Measurements from ENCODE around the gene ATF1.

Gene ATF1

DNA sequence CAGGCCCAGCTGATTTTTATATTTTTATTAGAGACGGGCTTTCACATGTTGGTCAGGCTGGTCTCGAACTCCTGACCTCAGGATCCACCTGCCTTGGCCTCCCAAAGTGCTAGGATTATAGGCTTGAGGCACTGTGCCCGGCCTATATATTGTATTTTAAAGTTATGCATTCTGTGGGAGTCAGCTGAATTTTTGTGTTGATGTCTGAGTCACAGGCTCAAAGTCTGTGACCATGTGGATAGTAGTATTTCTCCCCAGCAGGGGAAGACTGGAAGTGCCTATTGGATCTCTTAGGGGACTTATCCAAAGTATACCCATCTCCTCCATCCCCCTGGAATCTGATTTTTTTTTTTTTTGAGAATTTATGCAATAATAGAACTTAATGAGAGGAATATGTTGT is 43.8 kb upstream of the ATF1 start:
- TF ChIP-seq, protein P1, sequence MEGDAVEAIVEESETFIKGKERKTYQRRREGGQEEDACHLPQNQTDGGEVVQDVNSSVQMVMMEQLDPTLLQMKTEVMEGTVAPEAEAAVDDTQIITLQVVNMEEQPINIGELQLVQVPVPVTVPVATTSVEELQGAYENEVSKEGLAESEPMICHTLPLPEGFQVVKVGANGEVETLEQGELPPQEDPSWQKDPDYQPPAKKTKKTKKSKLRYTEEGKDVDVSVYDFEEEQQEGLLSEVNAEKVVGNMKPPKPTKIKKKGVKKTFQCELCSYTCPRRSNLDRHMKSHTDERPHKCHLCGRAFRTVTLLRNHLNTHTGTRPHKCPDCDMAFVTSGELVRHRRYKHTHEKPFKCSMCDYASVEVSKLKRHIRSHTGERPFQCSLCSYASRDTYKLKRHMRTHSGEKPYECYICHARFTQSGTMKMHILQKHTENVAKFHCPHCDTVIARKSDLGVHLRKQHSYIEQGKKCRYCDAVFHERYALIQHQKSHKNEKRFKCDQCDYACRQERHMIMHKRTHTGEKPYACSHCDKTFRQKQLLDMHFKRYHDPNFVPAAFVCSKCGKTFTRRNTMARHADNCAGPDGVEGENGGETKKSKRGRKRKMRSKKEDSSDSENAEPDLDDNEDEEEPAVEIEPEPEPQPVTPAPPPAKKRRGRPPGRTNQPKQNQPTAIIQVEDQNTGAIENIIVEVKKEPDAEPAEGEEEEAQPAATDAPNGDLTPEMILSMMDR (IDR thresholded peaks at IDR 0.05; ENCODE audit: low read length): no peak
- TF ChIP-seq EZH2 (IDR thresholded peaks at IDR 0.05; ENCODE audit: borderline replicate concordance, low read length): no peak
- no peaks in the 10 kb centered on the region for H4K20me1 ChIP-seq (ENCODE audit: insufficient read depth, low read length)
- no peaks in the 10 kb centered on the region for H3K27me3 ChIP-seq (ENCODE audit: insufficient read depth, low read length)
- H3K9me3 ChIP-seq (ENCODE audit: low read length): no peaks in the 10 kb centered on the region
- no peaks in the 10 kb centered on the region for H3F3A ChIP-seq (ENCODE audit: insufficient read depth, low read length)
- no peak overlapping the region for H2AFZ ChIP-seq (ENCODE audit: low read length)
- H3K9me2 ChIP-seq (ENCODE audit: low read depth, low read length): no peaks in the 10 kb centered on the region
- peaks cover 10% of the 10 kb centered on the region for H3K4me1 ChIP-seq (ENCODE audit: insufficient read depth, low read length, severe bottlenecking)
- H3K79me2 ChIP-seq (ENCODE audit: insufficient read depth, low read length): no peaks in the 10 kb centered on the region
- peaks cover 24% of the 10 kb centered on the region; the same call in 1 of the 2 replicates for H3K36me3 ChIP-seq (ENCODE audit: insufficient read depth, low read length)
- H3K4me3 ChIP-seq (ENCODE audit: low read depth, low read length, poor library complexity, severe bottlenecking): no peak overlapping the region
- no peak overlapping the region for H3K4me2 ChIP-seq (ENCODE audit: low read length)
- no peak overlapping the region for H3K27ac ChIP-seq (ENCODE audit: low read depth, low read length, poor library complexity, severe bottlenecking)
- H3K9ac ChIP-seq (ENCODE audit: low read length): no peak overlapping the region

- peaks cover 27% of the 10 kb centered on the region; the same call in 1 of the 2 replicates for H3K36me3 ChIP-seq (ENCODE audit: insufficient read depth, low read length)
- no peak overlapping the region for H3K27ac ChIP-seq (ENCODE audit: low read depth, low read length, poor library complexity, severe bottlenecking)
- no peak overlapping the region for H3K4me3 ChIP-seq (ENCODE audit: low read depth, low read length, poor library complexity, severe bottlenecking)
- H3K79me2 ChIP-seq (ENCODE audit: insufficient read depth, low read length): no peaks in the 10 kb centered on the region
- no peak overlapping the region for H2AFZ ChIP-seq (ENCODE audit: low read length)
- H3F3A ChIP-seq (ENCODE audit: insufficient read depth, low read length): no peaks in the 10 kb centered on the region
- peaks cover 10% of the 10 kb centered on the region for H3K4me1 ChIP-seq (ENCODE audit: insufficient read depth, low read length, severe bottlenecking)
- H4K20me1 ChIP-seq (ENCODE audit: insufficient read depth, low read length): no peaks in the 10 kb centered on the region
- H3K9ac ChIP-seq (ENCODE audit: low read length): no peak overlapping the region
- TF ChIP-seq, protein P1 (IDR thresholded peaks at IDR 0.05; ENCODE audit: low read length): no peak
- no peaks in the 10 kb centered on the region for H3K27me3 ChIP-seq (ENCODE audit: insufficient read depth, low read length)
- H3K9me2 ChIP-seq (ENCODE audit: low read depth, low read length): no peaks in the 10 kb centered on the region
- no peaks in the 10 kb centered on the region for H3K9me3 ChIP-seq (ENCODE audit: low read length)
- no peak overlapping the region for H3K4me2 ChIP-seq (ENCODE audit: low read length)
Measured at GRCh38 chr12:50720501-50720900, 43.4 kb upstream of the ATF1 start.

- Histone ChIP-seq H3K79me2 (ENCODE audit: insufficient read depth, low read length) (no peaks in the 10 kb centered on the region), H3K9me3 (ENCODE audit: low read length) (no peaks in the 10 kb centered on the region), H3K9ac (ENCODE audit: low read length) (no peak overlapping the region), H3K36me3 (ENCODE audit: insufficient read depth, low read length) (peaks cover 45% of the 10 kb centered on the region; the same call in 1 of the 2 replicates), H2AFZ (ENCODE audit: low read length) (no peak overlapping the region), H3K27ac (ENCODE audit: low read depth, low read length, poor library complexity, severe bottlenecking) (no peak overlapping the region), H4K20me1 (ENCODE audit: insufficient read depth, low read length) (no peaks in the 10 kb centered on the region), H3K4me3 (ENCODE audit: low read depth, low read length, poor library complexity, severe bottlenecking) (no peak overlapping the region), H3K4me2 (ENCODE audit: low read length) (no peak overlapping the region), H3K9me2 (ENCODE audit: low read depth, low read length) (no peaks in the 10 kb centered on the region), H3F3A (ENCODE audit: insufficient read depth, low read length) (no peaks in the 10 kb centered on the region), H3K27me3 (ENCODE audit: insufficient read depth, low read length) (no peaks in the 10 kb centered on the region), H3K4me1 (ENCODE audit: insufficient read depth, low read length, severe bottlenecking) (peaks cover 10% of the 10 kb centered on the region)
- TF ChIP-seq, protein P1 (IDR thresholded peaks at IDR 0.05; ENCODE audit: low read length): no peak
- no peak for TF ChIP-seq EZH2 (IDR thresholded peaks at IDR 0.05; ENCODE audit: borderline replicate concordance, low read length)
Measured at GRCh38 chr12:50723865-50724264, 40.0 kb upstream of the ATF1 start.

Measured in OCI-LY1 (cell line).